GM21526 (cell line): ENCODE results near the gene AXDND1.
"Not testable (repeated sequence)": the region's sequence is repeated elsewhere in the genome, so short reads cannot be mapped to it uniquely, and the experiment has no call there.

Experiments
- ATAC-seq: cut with Tn5 transposase; IDR thresholded peaks from one replicate; pipeline ENCODE4 v1.9.1; 2021; ENCODE audit warnings: moderate library complexity; ENCODE audit not compliant: unreplicated experiment, low FRiP score

AXDND1 gene

GRCh38 chr1:179365342-179366092 lies at the start of gene AXDND1:
AXDND1 (plus strand) TSS chr1:179365971; CDS start chr1:179366510, 539 bp downstream.
- ATAC-seq: peak; percentile 98

- ATAC-seq: no peak
Observed at GRCh38 chr1:179318491-179318890, 47.3 kb upstream of the AXDND1 start.

GRCh38 chr1:179321533-179322216 lies 44.1 kb upstream of the AXDND1 start:
- no peak for ATAC-seq

GRCh38 chr1:179322557-179322956 lies 43.2 kb upstream of the AXDND1 start:
- no peak for ATAC-seq

- ATAC-seq: no peak
Observed at GRCh38 chr1:179323436-179323835, 42.3 kb upstream of the AXDND1 start.

GRCh38 chr1:179325836-179326235 lies 39.9 kb upstream of the AXDND1 start:
- ATAC-seq: no peak

- ATAC-seq: no peak
Observed at GRCh38 chr1:179326746-179327145, 39.0 kb upstream of the AXDND1 start.

- ATAC-seq: no peak
Observed at GRCh38 chr1:179327196-179327595, 38.6 kb upstream of the AXDND1 start.

GRCh38 chr1:179327679-179328078 lies 38.1 kb upstream of the AXDND1 start:
- no peak for ATAC-seq

GRCh38 chr1:179329862-179330261 lies 35.9 kb upstream of the AXDND1 start:
- no peak for ATAC-seq

- no peak for ATAC-seq
Observed at GRCh38 chr1:179334440-179334839, 31.3 kb upstream of the AXDND1 start.

- ATAC-seq: no peak
Observed at GRCh38 chr1:179337288-179337687, 28.5 kb upstream of the AXDND1 start.

GRCh38 chr1:179337942-179338560 lies 27.7 kb upstream of the AXDND1 start:
- ATAC-seq: no peak

GRCh38 chr1:179340918-179341317 lies 24.9 kb upstream of the AXDND1 start:
- ATAC-seq: no peak

- no peak for ATAC-seq
Observed at GRCh38 chr1:179341943-179342547, 23.7 kb upstream of the AXDND1 start.

GRCh38 chr1:179342740-179343404 lies 22.9 kb upstream of the AXDND1 start:
- no peak for ATAC-seq

- ATAC-seq: no peak
Observed at GRCh38 chr1:179351281-179351680, 14.5 kb upstream of the AXDND1 start.

GRCh38 chr1:179352236-179352635 lies 13.5 kb upstream of the AXDND1 start:
- no peak for ATAC-seq

GRCh38 chr1:179353546-179353945 lies 12.2 kb upstream of the AXDND1 start:
- no peak for ATAC-seq

- not testable (repeated sequence) for ATAC-seq
Observed at GRCh38 chr1:179361631-179362030, 4.1 kb upstream of the AXDND1 start.
